Measurements from ENCODE around the gene REXO2.

The REXO2 gene

DNA sequence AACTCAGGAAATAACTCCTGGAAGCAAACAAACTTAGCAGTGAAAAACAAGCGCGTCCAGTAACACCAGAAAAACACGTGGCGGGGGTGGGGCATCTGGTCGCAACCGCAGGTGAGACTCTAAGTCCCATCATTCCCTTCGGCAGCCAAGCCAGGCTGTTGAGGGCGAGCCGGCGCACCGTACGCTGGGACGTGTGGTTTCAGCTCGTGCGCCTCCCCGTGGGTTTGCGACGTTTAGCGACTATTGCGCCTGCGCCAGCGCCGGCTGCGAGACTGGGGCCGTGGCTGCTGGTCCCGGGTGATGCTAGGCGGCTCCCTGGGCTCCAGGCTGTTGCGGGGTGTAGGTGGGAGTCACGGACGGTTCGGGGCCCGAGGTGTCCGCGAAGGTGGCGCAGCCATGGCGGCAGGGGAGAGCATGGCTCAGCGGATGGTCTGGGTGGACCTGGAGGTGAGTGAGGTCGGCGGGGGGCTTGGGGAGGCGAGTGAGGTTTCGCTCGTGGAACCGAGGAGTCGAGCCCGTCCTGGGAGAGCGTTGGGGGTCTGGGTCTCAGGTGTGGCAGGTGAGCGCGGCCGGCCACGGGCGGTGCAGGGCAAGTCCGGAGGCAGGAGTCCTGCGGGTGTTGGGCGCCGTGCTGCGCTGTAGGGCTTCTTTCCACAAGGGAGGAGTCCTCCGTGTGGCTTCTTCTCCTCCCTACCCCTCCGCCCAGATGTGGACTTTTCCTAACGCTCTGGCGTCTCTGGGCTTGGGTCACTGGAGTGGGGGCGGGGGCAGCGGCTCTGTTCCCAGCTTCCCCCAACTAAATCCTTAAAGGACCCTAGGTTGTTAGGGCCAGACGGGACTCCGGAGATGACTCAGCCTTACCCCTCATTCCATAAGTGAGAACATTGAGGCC, at the start of gene REXO2:
REXO2 (plus strand) TSS at position 239 of the 892 bp plus-strand sequence; CDS start at position 301, 62 bp downstream.
- DNase-seq = peak; percentile 94

DNA sequence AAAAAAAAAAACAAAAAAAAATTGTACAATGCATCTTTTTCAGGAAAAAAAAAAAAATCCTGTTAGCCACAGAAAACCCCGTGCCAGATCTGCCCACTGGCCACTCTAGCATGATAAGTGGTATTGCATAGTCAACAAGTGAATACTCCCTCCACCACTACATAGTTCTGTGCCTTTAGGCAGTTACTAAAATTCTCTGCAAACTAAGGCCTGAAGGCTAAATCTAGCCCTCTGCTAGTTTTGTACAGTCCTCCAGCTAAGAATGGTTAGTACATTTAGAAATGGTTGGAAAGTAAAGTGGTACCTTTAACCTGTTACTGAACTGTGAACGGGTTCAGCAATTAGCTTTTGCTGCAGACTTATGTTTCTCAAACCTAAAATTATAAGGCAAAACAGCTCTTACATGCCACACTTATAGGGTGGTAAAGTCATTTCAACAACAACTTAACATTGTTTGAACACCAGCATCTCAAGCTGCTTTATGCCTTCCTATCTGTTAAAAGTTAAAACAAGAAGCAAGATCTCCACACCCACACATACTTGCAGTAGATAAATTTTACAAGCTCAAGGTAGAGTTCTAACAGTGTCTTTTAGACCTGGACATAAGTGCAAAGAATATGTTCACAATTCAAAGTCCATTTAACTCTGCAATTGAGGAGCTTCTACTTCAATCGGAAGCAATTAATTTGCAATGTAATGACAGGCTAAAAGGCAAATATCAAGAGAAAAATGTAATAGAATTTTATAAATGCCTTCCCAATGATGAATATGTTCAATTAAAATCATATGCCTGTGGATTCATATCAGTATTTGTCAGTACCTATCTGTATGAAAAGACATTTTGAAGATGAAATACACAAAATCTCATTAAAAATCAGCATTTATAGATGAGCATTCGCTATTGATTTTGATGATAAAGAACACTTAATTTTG, 46.3 kb upstream of the REXO2 start:
- no peak for DNase-seq

DNA sequence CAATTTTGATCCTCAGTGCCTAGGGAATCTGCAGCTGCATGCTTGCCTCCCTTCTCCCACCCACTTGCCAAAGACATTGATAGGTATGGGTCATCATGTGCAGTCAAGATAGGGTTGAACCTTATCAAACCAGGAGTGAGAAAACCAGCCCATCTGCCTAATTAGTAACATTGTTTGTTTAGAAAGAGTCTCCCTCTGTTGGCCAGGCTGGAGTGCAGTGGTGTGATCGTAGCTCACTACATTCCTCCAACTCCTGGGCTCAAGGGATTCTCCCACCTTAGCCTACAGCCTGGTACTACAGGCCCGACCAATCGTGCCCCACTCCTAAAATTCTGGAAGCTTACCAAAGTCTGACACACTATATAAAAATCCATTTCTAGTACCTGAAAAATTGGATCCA, 43.5 kb upstream of the REXO2 start:
- DNase-seq = no peak

DNA sequence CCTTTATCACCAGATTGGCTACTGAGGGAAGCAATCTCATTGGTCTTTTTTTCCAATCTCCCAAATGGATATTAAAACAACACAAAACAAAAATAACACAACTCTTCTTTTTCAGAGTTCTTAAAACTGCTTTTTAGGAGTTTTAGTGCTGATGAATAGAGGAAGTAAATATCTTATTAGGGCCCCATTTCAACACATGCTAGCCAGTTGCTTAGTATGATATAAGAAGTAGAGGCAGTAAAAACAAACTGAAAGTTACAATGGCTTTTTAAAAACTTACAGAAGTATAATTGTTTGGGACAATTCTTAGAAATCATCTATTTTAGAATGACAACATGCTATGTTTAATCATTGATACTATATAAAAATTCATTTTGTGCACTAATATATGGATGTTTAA, 42.4 kb upstream of the REXO2 start:
- no peak for DNase-seq

DNA sequence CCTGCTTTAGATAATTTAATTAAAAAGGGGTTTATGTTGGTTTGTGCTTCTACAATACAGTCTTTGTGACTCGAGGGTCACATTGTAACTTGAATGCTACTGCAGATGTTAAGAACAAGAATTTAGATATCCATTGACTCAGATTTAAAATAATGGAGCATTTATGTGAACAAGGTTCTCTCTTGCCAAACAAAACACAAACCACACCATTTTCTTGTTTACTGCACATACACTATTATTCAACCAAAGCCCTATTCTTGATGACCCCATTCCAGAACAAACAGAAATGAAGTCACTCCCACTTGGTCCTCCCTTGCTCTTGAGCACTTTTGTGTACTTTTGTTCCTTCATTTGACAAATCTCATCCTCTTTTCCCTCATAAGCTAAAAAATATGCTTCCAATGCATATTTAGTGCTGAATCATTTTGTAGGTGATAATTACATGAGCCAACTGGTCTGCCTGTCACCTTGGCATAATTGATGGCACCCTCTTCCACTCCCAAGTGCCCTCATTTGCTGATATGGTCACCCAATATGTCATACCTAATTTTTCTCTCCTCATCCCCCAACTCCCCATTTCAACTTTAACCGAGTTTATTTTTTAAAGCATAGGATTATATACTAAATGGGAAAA, 41.8 kb upstream of the REXO2 start:
- DNase-seq = no peak

DNA sequence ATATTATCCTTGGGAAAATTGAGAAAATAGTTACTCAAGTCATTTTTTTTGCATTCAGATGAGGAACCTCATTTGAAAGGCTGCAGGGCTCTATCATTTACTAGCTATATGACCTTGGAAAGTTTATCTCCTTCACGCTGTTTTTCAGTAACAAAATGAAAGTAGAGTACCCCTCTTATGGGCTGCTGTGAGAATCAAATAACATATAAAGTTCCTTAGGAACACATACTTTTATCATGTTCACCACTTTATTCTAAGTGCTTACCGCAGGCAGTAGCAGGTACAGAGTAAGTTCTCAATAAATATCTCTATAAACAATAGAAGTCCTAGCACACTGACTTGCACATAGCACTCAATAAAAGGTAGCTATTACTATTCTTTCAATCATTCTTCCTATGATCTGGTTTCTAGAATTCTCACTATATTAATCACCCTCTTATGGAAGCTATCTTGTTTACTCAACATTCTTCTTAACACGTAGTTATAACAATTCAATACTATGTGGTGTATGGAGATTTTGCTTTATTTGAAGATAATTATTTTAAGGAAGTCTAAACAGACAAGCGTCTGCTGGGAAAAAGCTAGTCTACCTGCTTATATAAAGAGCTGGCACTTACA, 40.9 kb upstream of the REXO2 start:
- DNase-seq = no peak

DNA sequence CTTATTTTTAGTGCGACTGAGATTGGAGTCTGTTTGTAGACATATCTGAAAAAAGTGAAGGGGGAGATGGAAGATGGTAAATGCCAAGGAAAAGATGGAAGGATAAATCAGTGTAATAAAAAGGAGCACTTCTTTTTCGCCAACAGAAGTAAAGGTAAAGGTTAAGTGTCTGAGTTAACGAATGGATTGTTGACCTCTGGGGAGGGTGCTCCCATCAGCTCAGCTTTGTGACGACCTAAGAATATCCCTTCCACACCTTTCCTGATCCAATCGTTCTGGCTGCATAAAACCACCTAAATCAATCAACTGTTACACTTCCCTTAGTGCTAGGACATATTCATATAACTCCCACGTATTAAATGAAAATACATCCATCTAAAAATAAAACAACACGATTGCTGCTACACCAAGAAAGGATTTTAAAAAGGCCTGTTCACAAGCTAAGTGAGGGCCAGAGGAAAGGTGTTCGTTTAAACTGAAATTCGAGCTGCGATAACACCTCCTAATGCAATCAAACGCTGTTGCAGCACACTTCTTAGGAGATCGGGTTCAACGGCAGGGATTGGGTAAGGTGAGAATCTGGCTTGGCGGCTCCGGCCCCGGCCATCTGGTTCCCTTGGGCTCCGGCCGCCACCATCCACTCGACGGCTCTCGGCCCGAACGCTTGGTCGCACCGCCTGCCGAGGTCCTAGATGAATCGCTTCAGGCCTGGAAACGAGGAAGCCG, 39.6 kb upstream of the REXO2 start:
- DNase-seq = peak; percentile 56

DNA sequence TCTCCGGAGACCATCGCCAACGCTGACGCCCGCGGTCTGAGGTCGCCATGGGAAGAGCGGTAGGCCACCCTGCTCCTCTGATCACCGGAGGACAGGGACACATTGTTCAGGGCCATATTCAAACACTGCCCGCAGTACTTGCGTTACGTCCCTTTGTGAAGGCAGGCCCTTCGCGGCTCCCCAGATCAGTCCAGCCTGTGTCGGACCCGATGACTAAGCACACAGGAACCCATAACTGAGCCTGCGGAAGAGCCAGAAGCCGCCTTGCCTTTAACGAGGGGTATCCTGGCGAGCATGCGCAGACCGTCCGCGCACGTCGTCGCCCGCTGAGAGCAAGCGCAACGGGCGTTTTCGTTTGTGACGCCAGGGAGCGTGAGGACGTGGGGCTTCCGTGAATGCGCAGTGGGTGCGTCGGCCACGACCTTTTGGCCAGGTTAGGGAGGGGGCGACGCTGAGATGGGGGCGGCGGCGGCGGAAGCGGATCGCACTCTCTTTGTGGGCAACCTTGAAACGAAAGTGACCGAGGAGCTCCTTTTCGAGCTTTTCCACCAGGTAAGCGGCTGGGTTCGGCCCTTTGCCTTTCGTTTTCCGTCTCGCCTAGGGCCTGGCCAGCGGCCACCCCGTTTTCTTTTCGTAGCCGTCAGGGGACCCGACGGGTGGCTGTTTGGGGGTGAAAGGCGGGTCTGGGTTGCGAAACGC, 38.9 kb upstream of the REXO2 start, which contains the start of the genes C11orf71 and RBM7:
C11orf71 (minus strand) TSS at position 296 of the 699 bp plus-strand sequence; CDS start at position 116, 180 bp downstream.
RBM7 (plus strand) TSS at position 451 of the 699 bp plus-strand sequence; CDS start at position 457, 6 bp downstream.
- peak; percentile 97 for DNase-seq

DNA sequence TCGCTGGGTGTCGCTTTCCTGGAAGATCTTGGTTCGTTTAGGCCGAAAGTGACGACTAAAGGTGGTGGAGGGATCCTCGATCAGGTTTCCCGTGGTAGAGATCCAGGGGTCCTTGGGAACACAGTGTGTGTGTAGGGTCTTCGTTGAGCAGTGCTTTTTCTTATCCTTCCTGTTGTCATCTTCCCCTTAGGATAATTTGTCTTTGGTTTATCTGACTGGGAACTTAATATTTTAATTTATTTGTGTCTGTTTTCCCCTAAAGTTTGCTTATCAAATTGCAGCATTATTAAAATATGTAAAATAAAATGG, 38.4 kb upstream of the REXO2 start:
- no peak for DNase-seq

DNA sequence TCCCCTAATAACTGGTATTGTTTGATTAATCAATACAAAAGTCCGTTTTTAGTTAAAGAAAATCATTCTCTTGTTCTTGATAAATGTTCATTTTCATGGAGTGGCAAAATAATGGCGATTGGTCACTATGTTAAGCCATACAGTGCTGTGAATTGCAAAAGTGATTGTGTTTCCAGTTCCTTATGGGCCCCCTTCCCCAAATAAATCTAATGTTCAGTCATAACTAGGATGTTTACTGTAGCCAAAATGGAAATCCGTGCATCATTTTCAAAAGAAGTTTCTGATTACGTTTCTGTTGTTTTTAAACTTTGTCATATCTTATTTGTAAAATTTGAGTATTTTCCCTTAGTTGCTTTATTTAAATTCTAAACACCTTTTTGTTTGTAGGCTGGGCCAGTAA, 38.0 kb upstream of the REXO2 start:
- DNase-seq = no peak

DNA sequence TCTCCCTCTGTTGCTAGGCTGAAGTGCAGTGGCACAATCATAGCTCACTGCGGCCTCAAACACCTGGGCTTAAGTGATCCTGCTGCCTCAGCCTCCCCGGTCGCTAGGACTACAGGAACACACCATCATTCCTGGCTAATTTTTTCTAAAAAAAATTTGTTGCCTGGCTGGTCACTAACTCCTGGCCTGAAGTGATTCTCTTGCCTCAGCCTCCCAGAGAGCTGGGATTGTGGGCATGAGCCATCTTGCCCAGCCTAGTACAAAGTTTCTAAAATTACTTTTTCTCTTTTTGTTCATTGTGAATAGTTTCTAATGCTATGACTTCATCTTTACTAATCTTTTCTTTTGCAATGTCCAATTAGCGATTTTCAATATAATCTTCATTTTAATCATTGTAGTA, 26.3 kb upstream of the REXO2 start:
- no peak for DNase-seq

DNA sequence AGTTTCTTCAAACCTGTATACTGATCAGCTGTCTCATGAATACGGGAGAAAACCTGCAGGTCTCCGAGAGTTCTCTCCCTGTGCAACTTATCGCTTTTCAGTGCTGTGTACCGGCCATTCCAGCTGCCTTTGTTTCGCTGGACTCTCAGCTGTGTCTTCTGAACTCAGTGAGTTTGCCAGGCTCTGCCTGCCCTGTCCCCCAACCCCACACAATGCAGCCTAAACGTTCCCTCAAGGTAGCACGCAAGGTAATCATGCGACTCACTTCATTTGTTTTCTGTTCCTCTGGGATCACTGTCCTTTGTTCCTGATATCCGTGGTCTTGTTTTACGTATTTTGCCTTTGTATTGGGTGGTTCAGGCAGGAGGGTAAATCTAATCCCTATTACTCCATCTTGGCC, 25.3 kb upstream of the REXO2 start:
- no peak for DNase-seq

DNA sequence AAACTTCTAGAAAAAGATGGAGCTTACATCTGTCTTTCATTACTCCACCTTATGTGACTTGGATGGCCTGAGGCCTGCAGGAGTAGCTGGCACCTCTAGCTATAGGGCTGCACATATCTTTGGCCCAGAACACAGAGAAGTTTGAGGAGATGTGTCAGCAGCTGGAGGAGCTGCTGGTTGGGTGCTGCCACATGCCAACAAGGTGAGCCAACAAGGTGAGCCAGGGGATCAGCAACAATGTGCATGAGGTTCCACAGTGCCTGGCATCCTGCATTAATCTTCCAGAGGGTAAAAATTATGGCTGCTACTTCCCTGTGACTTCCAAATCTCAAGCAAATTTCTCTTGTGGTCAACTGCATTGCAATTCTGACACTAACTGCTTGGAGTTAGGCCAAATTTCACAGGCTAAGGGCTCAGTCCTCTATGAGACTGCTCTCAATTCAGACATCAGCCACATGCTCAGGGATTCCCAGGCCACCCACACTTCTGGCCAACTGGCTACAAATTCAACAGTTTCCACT, 22.8 kb upstream of the REXO2 start:
- no peak for DNase-seq

DNA sequence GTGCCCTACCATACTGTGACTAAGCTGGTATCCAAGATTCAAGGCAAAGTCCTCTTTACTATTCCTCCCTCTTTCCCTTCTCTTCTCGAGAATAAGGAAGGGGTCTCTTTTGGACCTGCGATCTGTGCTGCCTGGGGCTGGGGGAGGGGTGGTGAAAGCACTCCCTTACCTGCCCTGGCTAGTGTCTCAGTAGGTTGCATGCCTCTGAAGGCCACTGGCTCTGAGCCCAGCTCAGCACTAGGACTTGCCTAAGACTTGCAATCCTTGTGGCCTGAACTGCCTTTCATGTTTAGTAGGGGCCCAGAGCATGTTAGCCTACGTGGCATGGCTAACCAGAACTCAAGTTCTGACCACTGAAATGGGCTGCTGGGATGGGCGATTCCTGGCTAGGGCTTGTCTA, 13.0 kb upstream of the REXO2 start:
- DNase-seq = no peak

DNA sequence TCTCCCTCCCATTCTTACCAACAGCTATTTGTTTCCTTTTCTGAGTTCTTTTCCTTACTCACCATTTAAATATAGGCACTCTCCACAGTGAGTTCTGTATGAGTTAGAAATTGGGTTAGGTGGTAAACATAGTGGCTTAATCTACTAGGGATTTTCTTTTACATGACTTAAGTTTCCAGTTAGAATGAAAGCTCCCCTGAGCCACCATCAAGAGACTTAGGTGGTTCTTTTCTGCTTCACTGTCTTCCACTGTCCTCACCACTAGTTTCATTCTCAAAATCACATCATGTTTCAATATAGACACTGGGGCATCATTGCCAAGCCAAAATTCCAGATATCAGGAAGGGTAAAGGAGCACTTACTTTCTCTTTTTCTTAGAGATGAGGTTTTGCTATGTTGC, 9.0 kb upstream of the REXO2 start:
- DNase-seq = no peak

DNA sequence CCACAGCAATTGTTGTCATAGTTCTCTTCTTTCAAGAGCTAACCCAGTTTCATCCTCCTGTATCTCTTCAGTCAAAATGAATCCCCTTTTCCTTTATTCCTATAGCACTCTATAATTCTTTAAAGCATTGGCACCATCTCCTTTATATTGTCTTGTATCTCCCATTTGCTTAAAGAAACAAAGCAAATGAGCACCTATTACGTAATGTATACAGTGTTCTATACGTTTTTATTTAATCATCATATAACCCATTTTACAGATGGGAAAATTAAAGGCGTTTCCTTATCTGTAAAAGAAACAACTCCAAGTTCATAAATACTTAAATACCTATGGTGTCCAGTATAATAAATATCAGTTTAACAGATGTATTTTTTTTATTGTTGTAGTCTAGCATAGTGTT, 6.4 kb upstream of the REXO2 start:
- no peak for DNase-seq

DNA sequence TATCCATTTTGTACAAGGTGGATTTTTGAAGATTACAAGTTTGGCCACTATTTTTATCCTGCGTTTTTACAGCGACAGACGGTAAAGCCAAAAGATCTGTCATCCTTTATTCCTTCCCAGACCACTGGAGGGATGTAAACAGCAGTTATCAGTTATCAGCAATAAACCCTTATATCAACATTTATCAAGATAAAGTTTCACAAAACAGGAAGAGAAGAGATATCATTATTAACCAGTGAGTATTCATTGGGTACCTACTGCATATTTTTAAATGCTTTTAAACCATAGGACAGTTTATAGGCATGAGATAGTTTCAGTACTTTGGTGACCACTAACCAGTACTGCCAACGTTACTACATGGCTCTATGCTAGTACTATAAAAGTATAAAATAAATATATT, 5.9 kb upstream of the REXO2 start:
- DNase-seq = no peak

DNA sequence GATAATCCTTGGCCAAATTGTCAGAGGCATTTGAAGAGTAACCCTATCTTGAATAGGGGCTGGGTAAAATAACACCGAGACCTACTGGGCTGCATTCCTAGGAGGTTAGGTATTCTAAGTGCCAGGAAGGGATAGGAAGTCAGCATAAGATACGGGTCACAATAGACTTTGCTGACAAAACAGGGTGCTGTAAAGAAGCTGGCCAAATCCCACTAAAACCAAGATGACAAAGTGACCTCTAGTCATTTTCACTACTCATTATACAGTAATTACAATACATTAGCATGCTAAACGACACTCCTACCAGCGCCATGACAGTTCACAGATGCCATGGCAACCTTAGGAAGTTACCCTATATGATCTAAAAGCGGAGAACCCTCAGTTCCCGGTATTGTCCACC, 964 bp upstream of the REXO2 start:
- no peak for DNase-seq

DNA sequence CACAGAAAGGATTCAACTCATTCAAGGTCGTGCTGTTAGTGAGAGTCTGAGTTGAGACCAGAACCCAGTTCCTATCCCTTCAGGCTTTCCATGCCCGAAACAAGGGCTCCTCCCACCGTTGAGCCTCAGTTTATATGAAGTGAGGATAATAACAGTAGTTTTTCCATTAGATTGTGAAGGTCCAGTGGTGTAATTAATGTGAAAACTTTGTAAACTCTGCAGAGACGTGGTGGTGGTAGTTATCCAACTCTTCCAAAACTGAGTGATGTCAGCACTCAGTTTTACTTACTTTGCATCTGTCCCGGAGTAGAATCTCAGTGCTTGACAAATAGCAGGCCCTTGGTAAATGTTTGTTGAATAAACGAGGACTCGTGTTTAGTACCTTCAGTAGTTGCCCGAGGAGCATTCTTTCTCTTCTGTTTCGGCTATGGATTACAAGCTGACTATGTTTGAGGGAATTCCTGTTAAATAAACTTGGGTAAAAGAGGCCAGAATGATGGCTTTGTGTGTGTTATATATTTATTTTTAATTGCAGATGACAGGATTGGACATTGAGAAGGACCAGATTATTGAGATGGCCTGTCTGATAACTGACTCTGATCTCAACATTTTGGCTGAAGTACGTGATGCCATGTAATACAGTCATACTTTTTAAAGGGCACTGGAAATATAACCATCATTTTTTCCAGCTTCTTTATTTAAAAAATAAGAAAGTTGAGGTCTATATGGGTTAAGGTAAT, 1.0 kb downstream of the REXO2 start:
- DNase-seq = no peak

DNA sequence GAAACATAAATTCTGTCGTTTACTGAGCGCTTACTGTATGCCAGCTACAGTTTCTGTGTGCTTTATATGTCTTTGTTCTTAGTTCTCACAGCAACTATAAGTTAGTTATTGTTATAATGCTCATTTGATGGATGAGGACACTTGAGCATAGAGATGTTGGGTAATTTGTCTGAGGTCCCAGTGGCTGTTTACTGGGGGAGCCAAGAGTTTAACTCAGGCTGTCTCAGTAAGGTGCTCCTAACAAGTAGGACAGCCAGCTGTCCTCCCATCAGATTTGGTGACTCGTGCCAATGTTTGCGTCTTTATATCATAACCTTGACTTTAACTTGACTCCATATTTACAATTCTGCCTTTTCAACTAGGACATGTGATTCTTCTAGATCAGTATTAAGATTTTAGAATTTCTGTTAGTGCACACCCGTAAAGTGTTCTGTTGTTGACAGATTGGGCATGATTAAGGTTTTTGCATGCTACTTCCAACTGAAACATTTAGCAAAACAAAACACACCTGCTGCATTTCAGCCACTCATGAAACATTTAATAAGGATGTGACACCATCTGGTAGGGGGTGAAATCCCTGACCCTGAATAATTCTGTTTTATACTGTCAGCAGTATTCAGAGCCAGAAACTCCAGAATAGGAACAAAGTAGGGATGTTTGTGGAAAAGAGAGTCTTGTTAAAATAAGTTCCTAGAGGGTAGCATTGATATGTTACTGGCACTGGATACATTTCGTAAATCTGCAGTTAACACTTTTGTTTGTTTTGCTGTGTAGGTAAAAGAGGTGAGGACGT, 1.9 kb downstream of the REXO2 start:
- DNase-seq = no peak
